ENCODE results near the gene ST3GAL6. TPM values are rescaled to one million over a fixed set of nuclear protein-coding genes. Genes with fewer than 3 reads are reported as not detected.

ST3GAL6 gene
- total and polyA plus RNA-seq, 4 donors: 17.3 to 79.7 (median 29.4) TPM

DNA sequence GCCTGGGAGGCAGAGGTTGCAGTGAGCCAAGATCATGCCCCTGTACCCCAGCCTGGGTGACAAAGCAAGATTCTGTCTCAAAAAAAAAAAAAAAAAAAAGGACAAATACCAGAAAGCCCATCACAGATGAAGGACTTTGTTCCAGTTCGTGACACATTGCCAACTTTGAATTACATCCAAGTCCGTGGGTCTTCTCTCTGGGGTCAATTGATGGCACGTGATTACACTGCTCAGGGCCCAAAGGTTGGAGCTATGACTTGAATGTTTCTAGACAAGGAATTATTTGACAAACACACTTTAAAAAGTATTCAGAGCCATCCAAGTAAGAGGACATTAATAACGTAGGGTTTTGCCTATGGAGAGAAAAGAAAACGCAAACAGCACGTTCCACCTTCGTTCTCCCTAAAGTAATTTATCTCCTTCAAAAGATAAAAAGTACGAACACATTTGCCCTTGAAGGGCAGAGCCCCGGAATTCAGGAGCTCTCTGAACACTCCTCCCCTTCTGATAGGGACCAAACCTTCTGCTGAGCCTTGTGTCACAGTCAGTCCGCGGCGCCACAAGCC lies 31.3 kb upstream of the ST3GAL6 start (continued):
- TF ChIP-seq RXRA (IDR thresholded peaks at IDR 0.05) (no peak), NR2F2 (IDR thresholded peaks at IDR 0.05) (peak; percentile 14)
- TF ChIP-seq, protein P1, sequence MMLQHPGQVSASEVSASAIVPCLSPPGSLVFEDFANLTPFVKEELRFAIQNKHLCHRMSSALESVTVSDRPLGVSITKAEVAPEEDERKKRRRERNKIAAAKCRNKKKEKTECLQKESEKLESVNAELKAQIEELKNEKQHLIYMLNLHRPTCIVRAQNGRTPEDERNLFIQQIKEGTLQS (IDR thresholded peaks at IDR 0.05): no peak
- TF ChIP-seq, protein P2, sequence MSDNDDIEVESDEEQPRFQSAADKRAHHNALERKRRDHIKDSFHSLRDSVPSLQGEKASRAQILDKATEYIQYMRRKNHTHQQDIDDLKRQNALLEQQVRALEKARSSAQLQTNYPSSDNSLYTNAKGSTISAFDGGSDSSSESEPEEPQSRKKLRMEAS (IDR thresholded peaks at IDR 0.05): peak; percentile 20

DNA sequence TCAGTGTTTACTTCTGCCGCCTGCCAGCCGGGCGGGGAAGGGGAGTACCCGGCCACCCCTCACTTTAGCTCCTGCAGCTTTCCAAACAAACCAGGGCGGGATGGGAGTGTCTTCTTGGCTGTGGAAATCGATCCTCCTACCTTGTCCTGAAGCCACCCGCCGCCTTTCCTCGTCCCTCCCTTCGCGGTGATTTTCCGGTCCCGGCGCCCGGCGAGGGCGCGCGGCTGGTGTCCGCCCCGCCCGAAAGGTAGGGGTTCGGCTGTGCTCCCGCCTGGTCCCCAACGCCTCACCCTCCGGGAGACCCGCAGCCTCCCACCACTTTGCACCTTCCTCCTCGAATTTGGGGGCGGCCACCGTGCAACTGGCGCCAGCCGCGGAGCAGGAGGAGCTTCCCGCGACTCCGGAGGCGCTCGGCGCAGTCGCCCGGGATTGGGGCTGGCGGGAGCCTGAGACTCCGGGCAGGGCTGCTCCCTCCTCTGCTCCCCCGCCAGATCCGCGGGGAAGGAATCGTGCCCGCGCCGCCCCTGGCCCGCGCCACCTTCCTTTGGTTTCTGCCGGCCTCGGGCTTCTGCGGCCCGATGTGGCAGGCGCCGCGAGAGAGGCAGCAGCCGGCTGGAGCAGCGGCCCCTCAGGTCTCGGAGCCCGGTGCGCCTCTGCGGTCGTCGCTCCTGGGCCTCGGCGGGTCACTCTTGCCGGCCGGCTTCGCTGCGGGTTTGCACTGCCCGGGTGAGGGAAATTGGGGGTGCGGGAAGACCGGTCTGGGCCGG lies 30.7 kb upstream of the ST3GAL6 start:
- peak overlapping the region in 1 of 2 donors; percentile 97 for H3K9ac ChIP-seq (ENCODE audit: low read depth in 1 of 2, low read length in 2 of 2)
- TF ChIP-seq RAD21 (IDR thresholded peaks at IDR 0.05) (peak; percentile 42 to 53), HNF4G (IDR thresholded peaks at IDR 0.05) (no peak), SP1 (IDR thresholded peaks at IDR 0.05) (peak; percentile 67), FOXA1 (IDR thresholded peaks at IDR 0.05) (no peak), TAF1 (conservative IDR thresholded peaks at IDR 0.05) (no peak), GABPA (IDR thresholded peaks at IDR 0.05 in 1 of 2, conservative IDR thresholded peaks at IDR 0.05 in 1 of 2) (no peak), EGR1 (IDR thresholded peaks at IDR 0.05; ENCODE audit: low read depth in 2 of 2) (no peak), FOXA2 (IDR thresholded peaks at IDR 0.05) (peak; percentile 41), NR2F2 (IDR thresholded peaks at IDR 0.05) (peak; percentile 1), JUND (IDR thresholded peaks at IDR 0.05) (peak; percentile 20 to 30), YY1 (IDR thresholded peaks at IDR 0.05) (peak; percentile 36), HNF4A (conservative IDR thresholded peaks at IDR 0.05) (peak in 1 of 2 donors; percentile 14), RXRA (IDR thresholded peaks at IDR 0.05) (peak; percentile 67 to 91)
- TF ChIP-seq, protein P3, sequence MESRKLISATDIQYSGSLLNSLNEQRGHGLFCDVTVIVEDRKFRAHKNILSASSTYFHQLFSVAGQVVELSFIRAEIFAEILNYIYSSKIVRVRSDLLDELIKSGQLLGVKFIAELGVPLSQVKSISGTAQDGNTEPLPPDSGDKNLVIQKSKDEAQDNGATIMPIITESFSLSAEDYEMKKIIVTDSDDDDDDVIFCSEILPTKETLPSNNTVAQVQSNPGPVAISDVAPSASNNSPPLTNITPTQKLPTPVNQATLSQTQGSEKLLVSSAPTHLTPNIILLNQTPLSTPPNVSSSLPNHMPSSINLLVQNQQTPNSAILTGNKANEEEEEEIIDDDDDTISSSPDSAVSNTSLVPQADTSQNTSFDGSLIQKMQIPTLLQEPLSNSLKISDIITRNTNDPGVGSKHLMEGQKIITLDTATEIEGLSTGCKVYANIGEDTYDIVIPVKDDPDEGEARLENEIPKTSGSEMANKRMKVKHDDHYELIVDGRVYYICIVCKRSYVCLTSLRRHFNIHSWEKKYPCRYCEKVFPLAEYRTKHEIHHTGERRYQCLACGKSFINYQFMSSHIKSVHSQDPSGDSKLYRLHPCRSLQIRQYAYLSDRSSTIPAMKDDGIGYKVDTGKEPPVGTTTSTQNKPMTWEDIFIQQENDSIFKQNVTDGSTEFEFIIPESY (IDR thresholded peaks at IDR 0.05): no peak
- TF ChIP-seq, protein P4, sequence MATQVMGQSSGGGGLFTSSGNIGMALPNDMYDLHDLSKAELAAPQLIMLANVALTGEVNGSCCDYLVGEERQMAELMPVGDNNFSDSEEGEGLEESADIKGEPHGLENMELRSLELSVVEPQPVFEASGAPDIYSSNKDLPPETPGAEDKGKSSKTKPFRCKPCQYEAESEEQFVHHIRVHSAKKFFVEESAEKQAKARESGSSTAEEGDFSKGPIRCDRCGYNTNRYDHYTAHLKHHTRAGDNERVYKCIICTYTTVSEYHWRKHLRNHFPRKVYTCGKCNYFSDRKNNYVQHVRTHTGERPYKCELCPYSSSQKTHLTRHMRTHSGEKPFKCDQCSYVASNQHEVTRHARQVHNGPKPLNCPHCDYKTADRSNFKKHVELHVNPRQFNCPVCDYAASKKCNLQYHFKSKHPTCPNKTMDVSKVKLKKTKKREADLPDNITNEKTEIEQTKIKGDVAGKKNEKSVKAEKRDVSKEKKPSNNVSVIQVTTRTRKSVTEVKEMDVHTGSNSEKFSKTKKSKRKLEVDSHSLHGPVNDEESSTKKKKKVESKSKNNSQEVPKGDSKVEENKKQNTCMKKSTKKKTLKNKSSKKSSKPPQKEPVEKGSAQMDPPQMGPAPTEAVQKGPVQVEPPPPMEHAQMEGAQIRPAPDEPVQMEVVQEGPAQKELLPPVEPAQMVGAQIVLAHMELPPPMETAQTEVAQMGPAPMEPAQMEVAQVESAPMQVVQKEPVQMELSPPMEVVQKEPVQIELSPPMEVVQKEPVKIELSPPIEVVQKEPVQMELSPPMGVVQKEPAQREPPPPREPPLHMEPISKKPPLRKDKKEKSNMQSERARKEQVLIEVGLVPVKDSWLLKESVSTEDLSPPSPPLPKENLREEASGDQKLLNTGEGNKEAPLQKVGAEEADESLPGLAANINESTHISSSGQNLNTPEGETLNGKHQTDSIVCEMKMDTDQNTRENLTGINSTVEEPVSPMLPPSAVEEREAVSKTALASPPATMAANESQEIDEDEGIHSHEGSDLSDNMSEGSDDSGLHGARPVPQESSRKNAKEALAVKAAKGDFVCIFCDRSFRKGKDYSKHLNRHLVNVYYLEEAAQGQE (IDR thresholded peaks at IDR 0.05): no peak
- TF ChIP-seq, protein P5, sequence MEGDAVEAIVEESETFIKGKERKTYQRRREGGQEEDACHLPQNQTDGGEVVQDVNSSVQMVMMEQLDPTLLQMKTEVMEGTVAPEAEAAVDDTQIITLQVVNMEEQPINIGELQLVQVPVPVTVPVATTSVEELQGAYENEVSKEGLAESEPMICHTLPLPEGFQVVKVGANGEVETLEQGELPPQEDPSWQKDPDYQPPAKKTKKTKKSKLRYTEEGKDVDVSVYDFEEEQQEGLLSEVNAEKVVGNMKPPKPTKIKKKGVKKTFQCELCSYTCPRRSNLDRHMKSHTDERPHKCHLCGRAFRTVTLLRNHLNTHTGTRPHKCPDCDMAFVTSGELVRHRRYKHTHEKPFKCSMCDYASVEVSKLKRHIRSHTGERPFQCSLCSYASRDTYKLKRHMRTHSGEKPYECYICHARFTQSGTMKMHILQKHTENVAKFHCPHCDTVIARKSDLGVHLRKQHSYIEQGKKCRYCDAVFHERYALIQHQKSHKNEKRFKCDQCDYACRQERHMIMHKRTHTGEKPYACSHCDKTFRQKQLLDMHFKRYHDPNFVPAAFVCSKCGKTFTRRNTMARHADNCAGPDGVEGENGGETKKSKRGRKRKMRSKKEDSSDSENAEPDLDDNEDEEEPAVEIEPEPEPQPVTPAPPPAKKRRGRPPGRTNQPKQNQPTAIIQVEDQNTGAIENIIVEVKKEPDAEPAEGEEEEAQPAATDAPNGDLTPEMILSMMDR (IDR thresholded peaks at IDR 0.05; ENCODE audit: low read depth, low read length, missing input control): no peak
- TF ChIP-seq, protein P2 (IDR thresholded peaks at IDR 0.05): no peak
- TF ChIP-seq, protein P1 (IDR thresholded peaks at IDR 0.05): no peak
- under 1% methylated on average over 77 of the region's 77 CpGs for WGBS
- peak overlapping the region; percentile 89 to 97 (median 96) for H3K4me3 ChIP-seq (ENCODE audit: low read depth in 1 of 3, low read length in 3 of 3)
- H3K36me3 ChIP-seq (ENCODE audit: control insufficient read depth in 4 of 4, insufficient read depth in 3 of 4, low read depth in 1 of 4, low read length in 3 of 4): peaks cover 0 to 8% (median 0%) of the 10 kb centered on the region in 4 donors
- peak overlapping the region; percentile 90 to 94 for H3K27ac ChIP-seq (ENCODE audit: low read depth in 1 of 2, low read length in 2 of 2)
- H3K27me3 ChIP-seq (ENCODE audit: control insufficient read depth in 4 of 4, insufficient read depth in 4 of 4, low read length in 3 of 4): no peaks in the 10 kb centered on the region
- H3K9me3 ChIP-seq (ENCODE audit: control insufficient read depth in 4 of 4, low read length in 3 of 4): no peaks in the 10 kb centered on the region
- peak; percentile 57 for DNase-seq (ENCODE audit: low spot score)
- H3K4me1 ChIP-seq (ENCODE audit: control insufficient read depth in 4 of 4, insufficient read depth in 4 of 4, low read length in 3 of 4): peaks cover 6 to 28% (median 16%) of the 10 kb centered on the region in 4 donors

Measured in liver (tissue), 9 donors.